GM12878 (cell line): ENCODE data around the gene GSAP. TPM values are rescaled to one million over a fixed set of nuclear protein-coding genes. Genes with fewer than 3 reads are reported as not detected.

Source experiments
- ATAC-seq: fragments of 200-7000 bp; cut with Tn5 transposase; 3 replicates; pipeline ENCODE4 v1.9.1; 2020; ENCODE audit warnings: mild to moderate bottlenecking, moderate library complexity
- BruUV-seq: library from RNA; stranded (reverse); fragments of 400-500 nt; replicated peaks from 2 replicates; lab custom pipeline; 2021; lab: Mats Ljungman, UMichigan
- CTCF ChIA-PET: fragments of 300-600 bp; sonication (Branson Sonifier 250); formaldehyde crosslinking; extraction: SDS; loops from one replicate; lab custom pipeline; 2021; ENCODE audit warnings: inconsistent platforms; lab: Yijun Ruan, JAX
- POLR2A ChIA-PET: fragments of 350-600 bp; formaldehyde crosslinking; extraction: SDS; loops from one replicate; lab custom pipeline; 2021; ENCODE audit warnings: inconsistent platforms; lab: Charles Lee
- RAD21 ChIA-PET: fragments of 300-600 bp; sonication (Branson Sonifier 250); formaldehyde crosslinking; loops from one replicate; lab custom pipeline; 2023; ENCODE audit warnings: antibody characterized with exemption; ENCODE audit not compliant: unreplicated experiment; lab: Charles Lee
- SMC1A ChIA-PET: fragments of 300-600 bp; sonication (Branson Sonifier 250); formaldehyde crosslinking; loops from one replicate; lab custom pipeline; 2023; ENCODE audit not compliant: unreplicated experiment, uncharacterized antibody; lab: Charles Lee
- DNase-seq: peaks from one replicate; pipeline ENCODE4 v3.0.0-alpha.2; 2011; ENCODE audit warnings: low read depth, low spot score
- FAIRE-seq: peaks from 3 replicates; lab custom pipeline; 2011; peaks lifted over from hg19 to GRCh38; lab: Jason Lieb, UNC
- H2AFZ ChIP-seq: 2 replicates; pipeline ENCODE4 v1.6.0; 2011; ENCODE audit warnings: low read depth, low read length, control low read depth; ENCODE audit not compliant: control insufficient read depth
- H3K27ac ChIP-seq: 2 replicates; pipeline ENCODE4 v1.5.1; 2011; ENCODE audit warnings: control low read depth; ENCODE audit not compliant: control insufficient read depth, insufficient read depth
- H3K27me3 ChIP-seq, 2 experiments: replicated peaks in 1 of 2; 2 replicates each; pipeline versions ENCODE4 v1.6.0 to v1.6.1; 2011; ENCODE audit warnings: low read length in 1 of 2; ENCODE audit not compliant: control insufficient read depth in 2 of 2, insufficient read depth in 2 of 2
- H3K36me3 ChIP-seq, 2 experiments: 2 replicates each; pipeline ENCODE4 v1.5.1; 2011; ENCODE audit warnings: low read length in 1 of 2; ENCODE audit not compliant: control insufficient read depth in 2 of 2, insufficient read depth in 2 of 2
- H3K4me1 ChIP-seq: 2 replicates; pipeline ENCODE4 v1.6.1; 2011; ENCODE audit warnings: mild to moderate bottlenecking, low read length, moderate library complexity, mixed read lengths; ENCODE audit not compliant: control insufficient read depth, insufficient read depth
- H3K4me2 ChIP-seq: 2 replicates; pipeline ENCODE4 v1.6.0; 2011; ENCODE audit warnings: control low read depth; ENCODE audit not compliant: control insufficient read depth, insufficient read depth
- H3K4me3 ChIP-seq: fragments of 200-600 bp; sonication (generic); 2 replicates; pipeline ENCODE4 v1.5.1; 2016
- H3K79me2 ChIP-seq: 2 replicates; pipeline ENCODE4 v1.6.0; 2011; ENCODE audit warnings: low read length; ENCODE audit not compliant: control insufficient read depth, insufficient read depth
- H3K9ac ChIP-seq: 2 replicates; pipeline ENCODE4 v1.8.0; 2011; ENCODE audit warnings: low read length, control low read depth, mixed read lengths; ENCODE audit not compliant: control insufficient read depth, insufficient read depth
- H3K9me3 ChIP-seq: replicated peaks from 3 replicates; pipeline ENCODE4 v1.5.1; 2011; ENCODE audit warnings: mild to moderate bottlenecking, low read length; ENCODE audit not compliant: control insufficient read depth, insufficient read depth
- H4K20me1 ChIP-seq: 2 replicates; pipeline ENCODE4 v1.6.0; 2011; ENCODE audit not compliant: control insufficient read depth, insufficient read depth
- BACH1 ChIP-seq: fragments of 450-650 bp; IDR thresholded peaks from 2 replicates; pipeline ENCODE4 v1.6.1; 2017; ENCODE audit warnings: mild to moderate bottlenecking, borderline replicate concordance
- MAX ChIP-seq: IDR thresholded peaks from 2 replicates; pipeline ENCODE4 v1.6.1; 2012; ENCODE audit warnings: low read depth, low read length, improper control_type of control experiment
- NR2F1 ChIP-seq: fragments of 450-650 bp; conservative IDR thresholded peaks from 2 replicates; pipeline ENCODE4 v1.6.1; 2017; ENCODE audit warnings: mild to moderate bottlenecking
- PKNOX1 ChIP-seq: fragments of 450-650 bp; IDR thresholded peaks from 2 replicates; pipeline ENCODE4 v1.6.1; 2016; ENCODE audit warnings: mild to moderate bottlenecking
- RAD51 ChIP-seq: fragments of 450-650 bp; IDR thresholded peaks from 2 replicates; pipeline ENCODE4 v1.6.1; 2016; ENCODE audit warnings: moderate library complexity, mild to moderate bottlenecking, inconsistent platforms
- RELA ChIP-seq: fragments of 450-650 bp; IDR thresholded peaks from 2 replicates; pipeline ENCODE4 v1.8.0; 2014; ENCODE audit warnings: borderline replicate concordance; ENCODE audit not compliant: partially characterized antibody
- RUNX3 ChIP-seq: IDR thresholded peaks from 2 replicates; pipeline ENCODE4 v1.6.1; 2012; ENCODE audit warnings: low read length, inconsistent platforms
- SREBF1 ChIP-seq: IDR thresholded peaks from 2 replicates; pipeline ENCODE4 v1.6.1; 2012; ENCODE audit warnings: mild to moderate bottlenecking, low read length
- SUZ12 ChIP-seq: fragments of 200-600 bp; sonication (generic); IDR thresholded peaks from one replicate; pipeline ENCODE4 v1.6.1; 2018; ENCODE audit warnings: antibody characterized with exemption, mild to moderate bottlenecking; ENCODE audit not compliant: unreplicated experiment
- ZBTB11 ChIP-seq: fragments of 450-650 bp; formaldehyde crosslinking; IDR thresholded peaks from 2 replicates; pipeline ENCODE4 v1.5.0; 2022; ENCODE audit warnings: mild to moderate bottlenecking, missing genetic modification characterization
- WGBS: methylation state at CpG from one replicate; pipeline ENCODE4 v1.1.6; 2016; ENCODE audit warnings: low lambda C conversion rate; ENCODE audit not compliant: insufficient replicate concordance, insufficient coverage; ENCODE audit errors: missing lambda C conversion rate; 5-methylcytosine and 5-hydroxymethylcytosine counted together
- in situ Hi-C: fragments of 300-500 bp; cut with MboI; formaldehyde crosslinking; loops from 9 replicates; pipeline ENCODE4 v1.14.3; 2018; ENCODE audit warnings: mixed read lengths
- intact Hi-C: fragments of 100-400 bp; cut with micrococcal nuclease; formaldehyde crosslinking; loops from one replicate; pipeline ENCODE4 v1.14.2; 2022; ENCODE audit not compliant: unreplicated experiment
- polyA plus RNA-seq, 11 experiments: library from polyadenylated mRNA; depleted of rRNA in 4 of 11; unstranded in 6 of 11; stranded (reverse) in 5 of 11; fragments of >200 nt; fragmentation: Nextera tagmentation in 4 of 11; fragmentation: Illumina TruSeq in 1 of 11; extraction: Ambion mirVana in 4 of 11; extraction: Trizol in 1 of 11; gene quantifications; 1 replicate in 1 of 11; 2 replicates in 10 of 11; pipeline versions ENCODE4 v1.2.1 to v1.2.3, GENCODE V29; 2011 to 2016; ENCODE audit warnings: inconsistent platforms in 2 of 11, missing spikeins in 2 of 11, low read depth in 1 of 11
- total RNA-seq, 4 experiments: library from RNA; depleted of rRNA in 3 of 4; stranded (reverse); fragments of >200 nt in 3 of 4; fragmentation: Illumina TruSeq in 1 of 4; extraction: Trizol in 1 of 4; gene quantifications; 2 replicates each; pipeline versions ENCODE4 v1.2.1 to v1.2.3, GENCODE V29; 2013 to 2021

Gene GSAP
- total and polyA plus RNA-seq, 10 of the 15 experiments (the other 5 are each of a cell fraction or from before 2014, with no cell fraction given): 6.6 to 38.1 (median 21.8) TPM

GRCh38 chr7:77453531-77453930 lies 37.4 kb upstream of the GSAP start:
- ChIA-PET SMC1A (interaction anchor here (1.2 to 4.9 kb wide), 4 partner anchors 13 to 92 kb away, joined by 3 to 21 read pairs (median 8); no protein-coding TSS in a partner anchor), CTCF (interaction anchor here (1.1 to 1.2 kb wide), 3 partner anchors 24 to 38 kb away, joined by 4 read pairs; no protein-coding TSS in a partner anchor), RAD21 (interaction anchor here (1.2 kb wide), 1 partner anchor 63 kb away, joined by 3 read pairs; no protein-coding TSS in a partner anchor), POLR2A (interaction anchor here (0.6 to 1.2 kb wide), 3 partner anchors 39 to 83 kb away, joined by 4 to 6 read pairs (median 4); no protein-coding TSS in a partner anchor)
- Histone ChIP-seq H3K27ac (no peak overlapping the region), H2AFZ (peak overlapping the region; percentile 5; the same call in 1 of the 2 replicates), H4K20me1 (no peaks in the 10 kb centered on the region), H3K9ac (no peak overlapping the region), H3K4me3 (no peak overlapping the region), H3K9me3 (no peaks in the 10 kb centered on the region), H3K27me3 (no peaks in the 10 kb centered on the region), H3K36me3 (no peaks in the 10 kb centered on the region), H3K4me1 (0 out of 2 replicates have a peak, but pooled peaks cover 3% of the 10 kb centered on the region), H3K4me2 (no peak overlapping the region), H3K79me2 (no peaks in the 10 kb centered on the region)
- no TSS peak for BruUV-seq
- no peak for DNase-seq
- 11% methylated on average over 2 of the region's 2 CpGs for WGBS
- in situ Hi-C loops (no loop called here), intact Hi-C loops (no loop called here)
- no peak for ATAC-seq
- no peak for FAIRE-seq
- TF ChIP-seq RUNX3 (no peak), ZBTB11 (CRISPR knock-in tag) (no peak), RELA (no peak), SREBF1 (no peak), NR2F1 (no peak), SUZ12 (no peak), MAX (no peak), BACH1 (no peak), PKNOX1 (no peak), RAD51 (no peak)
